GM12878 (cell line): Measurements from ENCODE around the gene MKX. TPM values are rescaled to one million over a fixed set of nuclear protein-coding genes. Genes with fewer than 3 reads are reported as not detected.

Source experiments
- ATAC-seq: fragments of 200-7000 bp; cut with Tn5 transposase; 3 replicates; pipeline ENCODE4 v1.9.1; 2020; ENCODE audit warnings: mild to moderate bottlenecking, moderate library complexity
- BruUV-seq: library from RNA; stranded (reverse); fragments of 400-500 nt; replicated peaks from 2 replicates; lab custom pipeline; 2021; lab: Mats Ljungman, UMichigan
- CTCF ChIA-PET: fragments of 300-600 bp; sonication (Branson Sonifier 250); formaldehyde crosslinking; extraction: SDS; loops from one replicate; lab custom pipeline; 2021; ENCODE audit warnings: inconsistent platforms; lab: Yijun Ruan, JAX
- POLR2A ChIA-PET: fragments of 350-600 bp; formaldehyde crosslinking; extraction: SDS; loops from one replicate; lab custom pipeline; 2021; ENCODE audit warnings: inconsistent platforms; lab: Charles Lee
- RAD21 ChIA-PET: fragments of 300-600 bp; sonication (Branson Sonifier 250); formaldehyde crosslinking; loops from one replicate; lab custom pipeline; 2023; ENCODE audit warnings: antibody characterized with exemption; ENCODE audit not compliant: unreplicated experiment; lab: Charles Lee
- SMC1A ChIA-PET: fragments of 300-600 bp; sonication (Branson Sonifier 250); formaldehyde crosslinking; loops from one replicate; lab custom pipeline; 2023; ENCODE audit not compliant: unreplicated experiment, uncharacterized antibody; lab: Charles Lee
- DNase-seq: peaks from one replicate; pipeline ENCODE4 v3.0.0-alpha.2; 2011; ENCODE audit warnings: low read depth, low spot score
- FAIRE-seq: peaks from 3 replicates; lab custom pipeline; 2011; peaks lifted over from hg19 to GRCh38; lab: Jason Lieb, UNC
- H2AFZ ChIP-seq: 2 replicates; pipeline ENCODE4 v1.6.0; 2011; ENCODE audit warnings: low read depth, low read length, control low read depth; ENCODE audit not compliant: control insufficient read depth
- H3K27ac ChIP-seq: 2 replicates; pipeline ENCODE4 v1.5.1; 2011; ENCODE audit warnings: control low read depth; ENCODE audit not compliant: control insufficient read depth, insufficient read depth
- H3K27me3 ChIP-seq, 2 experiments: replicated peaks in 1 of 2; 2 replicates each; pipeline versions ENCODE4 v1.6.0 to v1.6.1; 2011; ENCODE audit warnings: low read length in 1 of 2; ENCODE audit not compliant: control insufficient read depth in 2 of 2, insufficient read depth in 2 of 2
- H3K36me3 ChIP-seq, 2 experiments: 2 replicates each; pipeline ENCODE4 v1.5.1; 2011; ENCODE audit warnings: low read length in 1 of 2; ENCODE audit not compliant: control insufficient read depth in 2 of 2, insufficient read depth in 2 of 2
- H3K4me1 ChIP-seq: 2 replicates; pipeline ENCODE4 v1.6.1; 2011; ENCODE audit warnings: mild to moderate bottlenecking, low read length, moderate library complexity, mixed read lengths; ENCODE audit not compliant: control insufficient read depth, insufficient read depth
- H3K4me2 ChIP-seq: 2 replicates; pipeline ENCODE4 v1.6.0; 2011; ENCODE audit warnings: control low read depth; ENCODE audit not compliant: control insufficient read depth, insufficient read depth
- H3K4me3 ChIP-seq: fragments of 200-600 bp; sonication (generic); 2 replicates; pipeline ENCODE4 v1.5.1; 2016
- H3K79me2 ChIP-seq: 2 replicates; pipeline ENCODE4 v1.6.0; 2011; ENCODE audit warnings: low read length; ENCODE audit not compliant: control insufficient read depth, insufficient read depth
- H3K9ac ChIP-seq: 2 replicates; pipeline ENCODE4 v1.8.0; 2011; ENCODE audit warnings: low read length, control low read depth, mixed read lengths; ENCODE audit not compliant: control insufficient read depth, insufficient read depth
- H3K9me3 ChIP-seq: replicated peaks from 3 replicates; pipeline ENCODE4 v1.5.1; 2011; ENCODE audit warnings: mild to moderate bottlenecking, low read length; ENCODE audit not compliant: control insufficient read depth, insufficient read depth
- H4K20me1 ChIP-seq: 2 replicates; pipeline ENCODE4 v1.6.0; 2011; ENCODE audit not compliant: control insufficient read depth, insufficient read depth
- CTCF ChIP-seq, 3 experiments: IDR thresholded peaks in 2 of 3; conservative IDR thresholded peaks in 1 of 3; 2 replicates each; pipeline ENCODE4 v1.5.1; 2011; ENCODE audit warnings: low read depth in 3 of 3, low read length in 3 of 3, mild to moderate bottlenecking in 3 of 3, control low read depth in 2 of 3, moderate library complexity in 2 of 3, inconsistent platforms in 1 of 3, mixed read lengths in 1 of 3; ENCODE audit not compliant: control insufficient read depth in 2 of 3, insufficient read depth in 1 of 3; ENCODE audit errors: extremely low read depth in 1 of 3
- EED ChIP-seq: sonication (generic); IDR thresholded peaks from 2 replicates; pipeline ENCODE4 v1.6.1; 2016; ENCODE audit warnings: antibody characterized with exemption, low read depth
- GATAD2B ChIP-seq: fragments of 450-650 bp; conservative IDR thresholded peaks from 2 replicates; pipeline ENCODE4 v1.6.1; 2017; ENCODE audit warnings: low read depth, mild to moderate bottlenecking, moderate library complexity
- KLF5 ChIP-seq: fragments of 450-650 bp; IDR thresholded peaks from 2 replicates; pipeline ENCODE4 v1.6.1; 2014; ENCODE audit warnings: mild to moderate bottlenecking; ENCODE audit not compliant: partially characterized antibody
- SREBF2 ChIP-seq: IDR thresholded peaks from 2 replicates; pipeline ENCODE4 v1.6.1; 2012; ENCODE audit warnings: mild to moderate bottlenecking, low read length
- ZBTB33 ChIP-seq: fragments of 450-650 bp; IDR thresholded peaks from 2 replicates; pipeline ENCODE4 v1.6.1; 2017; ENCODE audit warnings: mild to moderate bottlenecking
- WGBS: methylation state at CpG from one replicate; pipeline ENCODE4 v1.1.6; 2016; ENCODE audit warnings: low lambda C conversion rate; ENCODE audit not compliant: insufficient replicate concordance, insufficient coverage; ENCODE audit errors: missing lambda C conversion rate; 5-methylcytosine and 5-hydroxymethylcytosine counted together
- in situ Hi-C: fragments of 300-500 bp; cut with MboI; formaldehyde crosslinking; loops from 9 replicates; pipeline ENCODE4 v1.14.3; 2018; ENCODE audit warnings: mixed read lengths
- intact Hi-C: fragments of 100-400 bp; cut with micrococcal nuclease; formaldehyde crosslinking; loops from one replicate; pipeline ENCODE4 v1.14.2; 2022; ENCODE audit not compliant: unreplicated experiment
- polyA plus RNA-seq, 11 experiments: library from polyadenylated mRNA; depleted of rRNA in 4 of 11; unstranded in 6 of 11; stranded (reverse) in 5 of 11; fragments of >200 nt; fragmentation: Nextera tagmentation in 4 of 11; fragmentation: Illumina TruSeq in 1 of 11; extraction: Ambion mirVana in 4 of 11; extraction: Trizol in 1 of 11; gene quantifications; 1 replicate in 1 of 11; 2 replicates in 10 of 11; pipeline versions ENCODE4 v1.2.1 to v1.2.3, GENCODE V29; 2011 to 2016; ENCODE audit warnings: inconsistent platforms in 2 of 11, missing spikeins in 2 of 11, low read depth in 1 of 11
- total RNA-seq, 4 experiments: library from RNA; depleted of rRNA in 3 of 4; stranded (reverse); fragments of >200 nt in 3 of 4; fragmentation: Illumina TruSeq in 1 of 4; extraction: Trizol in 1 of 4; gene quantifications; 2 replicates each; pipeline versions ENCODE4 v1.2.1 to v1.2.3, GENCODE V29; 2013 to 2021
- TF ChIP-seq, protein P1 (sequence below): fragments of 450-650 bp; IDR thresholded peaks from 2 replicates; pipeline ENCODE4 v1.6.1; 2017; ENCODE audit warnings: mild to moderate bottlenecking, low read depth, inconsistent platforms; ENCODE audit not compliant: poor library complexity, severe bottlenecking

MKX gene
- total and polyA plus RNA-seq, 10 of the 15 experiments (the other 5 are each of a cell fraction or from before 2014, with no cell fraction given), result not detected

DNA sequence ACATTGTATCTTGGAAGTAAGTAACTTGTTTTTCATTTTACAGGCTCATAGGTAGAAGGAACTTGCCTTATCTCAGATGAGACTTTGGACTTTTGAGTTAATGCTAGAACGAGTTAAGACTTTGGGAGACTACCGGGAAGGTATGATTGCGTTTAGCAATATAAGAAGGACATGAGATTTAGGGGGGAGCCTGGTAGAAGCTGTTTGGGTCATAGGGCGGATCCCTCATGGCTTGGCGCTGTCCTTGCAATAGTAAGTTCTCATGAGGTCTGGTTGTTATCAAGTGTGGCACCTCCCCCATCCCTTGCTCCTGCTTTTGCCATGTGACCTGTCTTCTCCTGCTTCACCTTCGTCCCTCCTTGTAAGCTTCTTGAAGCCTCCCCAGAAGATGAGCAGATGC, 110.3 kb downstream of the MKX start:
- RAD21 ChIA-PET, result no interaction called here
- no peaks in the 10 kb centered on the region for H3K4me1 ChIP-seq

More for the DNA sequence above, 110.3 kb downstream of the MKX start:
- POLR2A ChIA-PET, result no interaction called here
- no peak overlapping the region for H3K9ac ChIP-seq
- DNase-seq (no peak), ATAC-seq (no peak), FAIRE-seq (no peak)
- H2AFZ ChIP-seq, result no peak overlapping the region
- SMC1A ChIA-PET, result no interaction called here
- WGBS, result 25% methylated on average over 6 of the region's 6 CpGs
- no peak overlapping the region for H3K4me2 ChIP-seq
- no peak overlapping the region for H3K4me3 ChIP-seq
- H3K9me3 ChIP-seq, result no peaks in the 10 kb centered on the region
- no peaks in the 10 kb centered on the region for H4K20me1 ChIP-seq
- intact Hi-C loops (no loop called here), in situ Hi-C loops (no loop called here)
- H3K27me3 ChIP-seq, result no peaks in the 10 kb centered on the region
- no peaks in the 10 kb centered on the region for H3K79me2 ChIP-seq
- no peak for TF ChIP-seq CTCF (IDR thresholded peaks at IDR 0.05 in 2 of 3, conservative IDR thresholded peaks at IDR 0.05 in 1 of 3; ENCODE audit: control insufficient read depth in 2 of 3, extremely low read depth in 1 of 3, insufficient read depth in 1 of 3, low read depth in 3 of 3, low read length in 3 of 3)
- TF ChIP-seq SREBF2, result no peak
- no peak for TF ChIP-seq KLF5
- TF ChIP-seq, protein P1, sequence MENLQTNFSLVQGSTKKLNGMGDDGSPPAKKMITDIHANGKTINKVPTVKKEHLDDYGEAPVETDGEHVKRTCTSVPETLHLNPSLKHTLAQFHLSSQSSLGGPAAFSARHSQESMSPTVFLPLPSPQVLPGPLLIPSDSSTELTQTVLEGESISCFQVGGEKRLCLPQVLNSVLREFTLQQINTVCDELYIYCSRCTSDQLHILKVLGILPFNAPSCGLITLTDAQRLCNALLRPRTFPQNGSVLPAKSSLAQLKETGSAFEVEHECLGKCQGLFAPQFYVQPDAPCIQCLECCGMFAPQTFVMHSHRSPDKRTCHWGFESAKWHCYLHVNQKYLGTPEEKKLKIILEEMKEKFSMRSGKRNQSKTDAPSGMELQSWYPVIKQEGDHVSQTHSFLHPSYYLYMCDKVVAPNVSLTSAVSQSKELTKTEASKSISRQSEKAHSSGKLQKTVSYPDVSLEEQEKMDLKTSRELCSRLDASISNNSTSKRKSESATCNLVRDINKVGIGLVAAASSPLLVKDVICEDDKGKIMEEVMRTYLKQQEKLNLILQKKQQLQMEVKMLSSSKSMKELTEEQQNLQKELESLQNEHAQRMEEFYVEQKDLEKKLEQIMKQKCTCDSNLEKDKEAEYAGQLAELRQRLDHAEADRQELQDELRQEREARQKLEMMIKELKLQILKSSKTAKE, result no peak
- TF ChIP-seq EED, result no peak
- TF ChIP-seq ZBTB33, result no peak
- no peak for TF ChIP-seq GATAD2B
- no peak overlapping the region for H3K27ac ChIP-seq
- no peaks in the 10 kb centered on the region for H3K36me3 ChIP-seq
- CTCF ChIA-PET, result no interaction called here
- no TSS peak for BruUV-seq
